Neural progenitor cell (in vitro differentiated cells): ENCODE measurements around the gene DNAH3. TPM values are rescaled to one million over a fixed set of nuclear protein-coding genes. Genes with fewer than 3 reads are reported as not detected.

Experiments
- DNase-seq: peaks from one replicate; pipeline ENCODE4 v3.0.0-alpha.2; 2016; ENCODE audit warnings: low spot score
- H2AFZ ChIP-seq: fragments of 200-600 bp; sonication (generic); replicated peaks from 2 replicates; pipeline ENCODE4 v1.6.1; 2016; ENCODE audit warnings: antibody characterized with exemption
- H3F3A ChIP-seq: fragments of 200-600 bp; sonication (generic); 2 replicates; pipeline ENCODE4 v1.6.1; 2016; ENCODE audit warnings: antibody characterized with exemption, low read depth
- H3K27ac ChIP-seq: fragments of 200-600 bp; sonication (generic); 2 replicates; pipeline ENCODE4 v1.5.1; 2016; ENCODE audit warnings: mild to moderate bottlenecking
- H3K27me3 ChIP-seq: fragments of 200-600 bp; sonication (generic); 2 replicates; pipeline ENCODE4 v1.6.1; 2016; ENCODE audit warnings: mild to moderate bottlenecking, moderate library complexity
- H3K36me3 ChIP-seq: fragments of 200-600 bp; sonication (generic); 2 replicates; pipeline ENCODE4 v1.5.1; 2016
- H3K4me1 ChIP-seq: fragments of 200-600 bp; sonication (generic); 2 replicates; pipeline ENCODE4 v1.6.1; 2016; ENCODE audit warnings: mixed run types
- H3K4me2 ChIP-seq: fragments of 200-600 bp; sonication (generic); 2 replicates; pipeline ENCODE4 v1.6.1; 2016
- H3K4me3 ChIP-seq: fragments of 200-600 bp; sonication (generic); 2 replicates; pipeline ENCODE4 v1.5.1; 2016
- H3K79me2 ChIP-seq: fragments of 200-600 bp; sonication (generic); 2 replicates; pipeline ENCODE4 v1.6.1; 2016; ENCODE audit warnings: low read depth
- H3K9ac ChIP-seq: fragments of 200-600 bp; sonication (generic); 2 replicates; pipeline ENCODE4 v1.6.1; 2016
- H3K9me3 ChIP-seq: fragments of 200-600 bp; sonication (generic); 2 replicates; pipeline ENCODE4 v1.5.1; 2016; ENCODE audit warnings: low read depth
- H4K20me1 ChIP-seq: fragments of 200-600 bp; sonication (generic); 2 replicates; pipeline ENCODE4 v1.6.1; 2016; ENCODE audit warnings: low read depth
- H3K27ac Mint-ChIP-seq: 3 replicates; pipeline ENCODE4 v1.8.0; 2021; ENCODE audit warnings: mixed read lengths
- H3K27me3 Mint-ChIP-seq: 2 replicates; pipeline ENCODE4 v1.8.0; 2022; ENCODE audit warnings: low read depth, mild to moderate bottlenecking, inconsistent platforms, moderate library complexity, mixed read lengths; ENCODE audit not compliant: insufficient read depth
- H3K36me3 Mint-ChIP-seq: 3 replicates; pipeline ENCODE4 v1.8.0; 2021; ENCODE audit warnings: mixed read lengths
- H3K4me1 Mint-ChIP-seq: 3 replicates; pipeline ENCODE4 v1.8.0; 2021; ENCODE audit warnings: mixed read lengths
- H3K4me3 Mint-ChIP-seq: 3 replicates; pipeline ENCODE4 v1.8.0; 2021; ENCODE audit warnings: mild to moderate bottlenecking, moderate library complexity, mixed read lengths
- H3K9me3 Mint-ChIP-seq: 3 replicates; pipeline ENCODE4 v1.8.0; 2020; ENCODE audit warnings: mixed read lengths
- CTCF ChIP-seq: fragments of 200-600 bp; sonication (generic); IDR thresholded peaks from 2 replicates; pipeline ENCODE4 v1.5.1; 2017; ENCODE audit warnings: antibody characterized with exemption, mild to moderate bottlenecking
- EZH2 ChIP-seq: fragments of 200-600 bp; sonication (generic); IDR thresholded peaks from 2 replicates; pipeline ENCODE4 v1.6.1; 2017; ENCODE audit warnings: antibody characterized with exemption, mild to moderate bottlenecking, moderate library complexity
- EZH2phosphoT487 ChIP-seq: fragments of 200-600 bp; sonication (generic); IDR thresholded peaks from 2 replicates; pipeline ENCODE4 v1.6.1; 2017; ENCODE audit warnings: antibody characterized with exemption
- total RNA-seq: library from RNA; depleted of rRNA; stranded (reverse); fragments of >200 nt; gene quantifications from 2 replicates; pipeline ENCODE4 v1.2.3, GENCODE V29; 2015; ENCODE audit warnings: low replicate concordance

Gene DNAH3
- total RNA-seq, 1 donor from 2014 or later: 0.92 TPM

GRCh38 chr16:21164521-21165168 is 14.0 kb upstream of the DNAH3 start:
- TF ChIP-seq EZH2phosphoT487: no peak
- no peak for TF ChIP-seq CTCF
- no peak for TF ChIP-seq EZH2
- DNase-seq: no peak
- H4K20me1 ChIP-seq: peaks cover 25% of the 10 kb centered on the region
- H3K27me3 ChIP-seq: no peaks in the 10 kb centered on the region
- H3K36me3 ChIP-seq: no peaks in the 10 kb centered on the region
- H3K27ac ChIP-seq: no peak overlapping the region
- H3K27ac Mint-ChIP-seq: no peak overlapping the region
- no peaks in the 10 kb centered on the region for H3K9me3 ChIP-seq
- H3K9me3 Mint-ChIP-seq: no peaks in the 10 kb centered on the region
- H2AFZ ChIP-seq: no peak overlapping the region
- peaks cover 4% of the 10 kb centered on the region for H3K4me1 Mint-ChIP-seq
- H3K4me1 ChIP-seq: no peaks in the 10 kb centered on the region
- H3K27me3 Mint-ChIP-seq: peaks cover under 1% of the 10 kb centered on the region
- no peak overlapping the region for H3K4me3 ChIP-seq
- H3K4me3 Mint-ChIP-seq: no peak overlapping the region
- H3K4me2 ChIP-seq: no peak overlapping the region
- H3F3A ChIP-seq: peaks cover 3% of the 10 kb centered on the region
- peaks cover 3% of the 10 kb centered on the region for H3K79me2 ChIP-seq
- H3K36me3 Mint-ChIP-seq: peaks cover 12% of the 10 kb centered on the region
- no peak overlapping the region for H3K9ac ChIP-seq

- Mint-ChIP-seq H3K4me1 (peaks cover 4% of the 10 kb centered on the region), H3K27me3 (peaks cover 5% of the 10 kb centered on the region), H3K9me3 (no peaks in the 10 kb centered on the region), H3K36me3 (peaks cover 12% of the 10 kb centered on the region), H3K4me3 (no peak overlapping the region), H3K27ac (no peak overlapping the region)
- no peak for DNase-seq
- Histone ChIP-seq H3K4me1 (no peaks in the 10 kb centered on the region), H3K4me2 (no peak overlapping the region), H4K20me1 (peaks cover 21% of the 10 kb centered on the region), H3K27me3 (no peaks in the 10 kb centered on the region), H3K4me3 (no peak overlapping the region), H3K36me3 (no peaks in the 10 kb centered on the region), H3K27ac (no peak overlapping the region), H3F3A (no peaks in the 10 kb centered on the region), H3K9ac (no peak overlapping the region), H2AFZ (no peak overlapping the region), H3K9me3 (no peaks in the 10 kb centered on the region), H3K79me2 (peaks cover 10% of the 10 kb centered on the region)
- TF ChIP-seq EZH2phosphoT487 (no peak), CTCF (no peak), EZH2 (no peak)
These were observed 12.9 kb upstream of the DNAH3 start for GRCh38 chr16:21163576-21163975.

GRCh38 chr16:21162661-21163151 is 12.1 kb upstream of the DNAH3 start:
- Histone ChIP-seq H3K4me3 (no peak overlapping the region), H3K4me2 (no peak overlapping the region), H3K9me3 (no peaks in the 10 kb centered on the region), H3K9ac (no peak overlapping the region), H3K36me3 (no peaks in the 10 kb centered on the region), H3K27ac (no peak overlapping the region), H3K79me2 (peaks cover 10% of the 10 kb centered on the region), H2AFZ (no peak overlapping the region), H3F3A (no peaks in the 10 kb centered on the region), H3K4me1 (no peaks in the 10 kb centered on the region), H4K20me1 (peaks cover 18% of the 10 kb centered on the region), H3K27me3 (peaks cover 6% of the 10 kb centered on the region)
- no peak overlapping the region for H3K27ac Mint-ChIP-seq
- peaks cover 6% of the 10 kb centered on the region for H3K4me1 Mint-ChIP-seq
- no peaks in the 10 kb centered on the region for H3K9me3 Mint-ChIP-seq
- H3K27me3 Mint-ChIP-seq: peaks cover 5% of the 10 kb centered on the region
- no peak overlapping the region for H3K4me3 Mint-ChIP-seq
- peaks cover 12% of the 10 kb centered on the region for H3K36me3 Mint-ChIP-seq
- no peak for DNase-seq
- TF ChIP-seq EZH2: no peak
- TF ChIP-seq EZH2phosphoT487: no peak
- no peak for TF ChIP-seq CTCF
